SH-SY5Y (cell line): ENCODE measurements around the gene LIM2.

ENCODE experiments used
- GATA2 ChIP-seq: IDR thresholded peaks from 2 replicates; pipeline ENCODE4 v1.6.1; 2011; ENCODE audit warnings: mild to moderate bottlenecking, low read depth, low read length
- GATA3 ChIP-seq: IDR thresholded peaks from 2 replicates; pipeline ENCODE4 v1.6.1; 2011; ENCODE audit warnings: low read depth, mild to moderate bottlenecking, low read length, moderate library complexity

GRCh38 chr19:51367255-51367564 lies 20.6 kb downstream of the LIM2 start:
- TF ChIP-seq GATA2 (no peak), GATA3 (no peak)
